ENCODE results near the gene CD160. TPM values are rescaled to one million over a fixed set of nuclear protein-coding genes. Genes with fewer than 3 reads are reported as not detected.

The CD160 gene
- total and polyA plus RNA-seq, 2 of the 13 experiments (the other 11 are each of a cell fraction or from before 2014, with no cell fraction given) = 0.09 TPM; not detected in 1

- TF ChIP-seq THRA (CRISPR knock-in tag; IDR thresholded peaks at IDR 0.05; ENCODE audit: borderline replicate concordance) (no peak), ZNF850 (CRISPR knock-in tag; conservative IDR thresholded peaks at IDR 0.05) (no peak), JUN (CRISPR knock-in tag; IDR thresholded peaks at IDR 0.05) (peak; percentile 71; the same call in 1 of the 2 replicates), MIXL1 (CRISPR knock-in tag; IDR thresholded peaks at IDR 0.05) (no peak), ZNF430 (CRISPR knock-in tag; IDR thresholded peaks at IDR 0.05) (no peak), ZNF317 (CRISPR knock-in tag; IDR thresholded peaks at IDR 0.05) (no peak), KDM1A (CRISPR knock-in tag; IDR thresholded peaks at IDR 0.05) (no peak), SATB2 (CRISPR knock-in tag; IDR thresholded peaks at IDR 0.05) (no peak), ARNTL (CRISPR knock-in tag; IDR thresholded peaks at IDR 0.05) (0 out of 2 replicates have a peak, but pooled peaks have one; percentile 34), TFAP4 (IDR thresholded peaks at IDR 0.05; ENCODE audit: borderline replicate concordance, low read depth) (peak; percentile 34; the same call in 1 of the 2 replicates), HNRNPL (IDR thresholded peaks at IDR 0.05; ENCODE audit: low read depth, low read length) (no peak), RBM22 (optimal IDR thresholded peaks at IDR 0.05; ENCODE audit: low read length) (no peak), WIZ (CRISPR knock-in tag; IDR thresholded peaks at IDR 0.05) (no peak), ZNF615 (CRISPR knock-in tag; IDR thresholded peaks at IDR 0.05; ENCODE audit: borderline replicate concordance) (no peak), U2AF1 (optimal IDR thresholded peaks at IDR 0.05; ENCODE audit: low read depth, low read length) (no peak), NFE2 (CRISPR knock-in tag; IDR thresholded peaks at IDR 0.05) (no peak), SOX5 (CRISPR knock-in tag; IDR thresholded peaks at IDR 0.05; ENCODE audit: borderline replicate concordance) (0 out of 2 replicates have a peak, but pooled peaks have one; percentile 19), ZNF275 (CRISPR knock-in tag; IDR thresholded peaks at IDR 0.05; ENCODE audit: borderline replicate concordance) (no peak), E2F2 (CRISPR knock-in tag; IDR thresholded peaks at IDR 0.05; ENCODE audit: borderline replicate concordance) (no peak), MTA3 (CRISPR knock-in tag; IDR thresholded peaks at IDR 0.05) (no peak)
- TF ChIP-seq, protein P1, sequence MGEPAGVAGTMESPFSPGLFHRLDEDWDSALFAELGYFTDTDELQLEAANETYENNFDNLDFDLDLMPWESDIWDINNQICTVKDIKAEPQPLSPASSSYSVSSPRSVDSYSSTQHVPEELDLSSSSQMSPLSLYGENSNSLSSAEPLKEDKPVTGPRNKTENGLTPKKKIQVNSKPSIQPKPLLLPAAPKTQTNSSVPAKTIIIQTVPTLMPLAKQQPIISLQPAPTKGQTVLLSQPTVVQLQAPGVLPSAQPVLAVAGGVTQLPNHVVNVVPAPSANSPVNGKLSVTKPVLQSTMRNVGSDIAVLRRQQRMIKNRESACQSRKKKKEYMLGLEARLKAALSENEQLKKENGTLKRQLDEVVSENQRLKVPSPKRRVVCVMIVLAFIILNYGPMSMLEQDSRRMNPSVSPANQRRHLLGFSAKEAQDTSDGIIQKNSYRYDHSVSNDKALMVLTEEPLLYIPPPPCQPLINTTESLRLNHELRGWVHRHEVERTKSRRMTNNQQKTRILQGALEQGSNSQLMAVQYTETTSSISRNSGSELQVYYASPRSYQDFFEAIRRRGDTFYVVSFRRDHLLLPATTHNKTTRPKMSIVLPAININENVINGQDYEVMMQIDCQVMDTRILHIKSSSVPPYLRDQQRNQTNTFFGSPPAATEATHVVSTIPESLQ (CRISPR knock-in tag; conservative IDR thresholded peaks at IDR 0.05) = no peak
- TF ChIP-seq, protein P2, sequence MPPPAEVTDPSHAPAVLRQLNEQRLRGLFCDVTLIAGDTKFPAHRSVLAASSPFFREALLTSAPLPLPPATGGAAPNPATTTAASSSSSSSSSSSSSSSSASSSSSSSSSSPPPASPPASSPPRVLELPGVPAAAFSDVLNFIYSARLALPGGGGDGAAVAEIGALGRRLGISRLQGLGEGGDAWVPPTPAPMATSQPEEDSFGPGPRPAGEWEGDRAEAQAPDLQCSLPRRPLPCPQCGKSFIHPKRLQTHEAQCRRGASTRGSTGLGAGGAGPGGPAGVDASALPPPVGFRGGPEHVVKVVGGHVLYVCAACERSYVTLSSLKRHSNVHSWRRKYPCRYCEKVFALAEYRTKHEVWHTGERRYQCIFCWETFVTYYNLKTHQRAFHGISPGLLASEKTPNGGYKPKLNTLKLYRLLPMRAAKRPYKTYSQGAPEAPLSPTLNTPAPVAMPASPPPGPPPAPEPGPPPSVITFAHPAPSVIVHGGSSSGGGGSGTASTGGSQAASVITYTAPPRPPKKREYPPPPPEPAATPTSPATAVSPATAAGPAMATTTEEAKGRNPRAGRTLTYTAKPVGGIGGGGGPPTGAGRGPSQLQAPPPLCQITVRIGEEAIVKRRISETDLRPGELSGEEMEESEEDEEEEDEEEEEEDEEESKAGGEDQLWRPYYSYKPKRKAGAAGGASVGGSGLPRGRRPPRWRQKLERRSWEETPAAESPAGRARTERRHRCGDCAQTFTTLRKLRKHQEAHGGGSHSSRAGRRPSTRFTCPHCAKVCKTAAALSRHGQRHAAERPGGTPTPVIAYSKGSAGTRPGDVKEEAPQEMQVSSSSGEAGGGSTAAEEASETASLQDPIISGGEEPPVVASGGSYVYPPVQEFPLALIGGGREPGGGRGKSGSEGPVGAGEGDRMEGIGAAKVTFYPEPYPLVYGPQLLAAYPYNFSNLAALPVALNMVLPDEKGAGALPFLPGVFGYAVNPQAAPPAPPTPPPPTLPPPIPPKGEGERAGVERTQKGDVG (CRISPR knock-in tag; IDR thresholded peaks at IDR 0.05; ENCODE audit: borderline replicate concordance) = no peak
These were observed 11.2 kb upstream of the CD160 start (continued) for GRCh38 chr1:145708063-145708462.
